GM23338 (cell line): ENCODE measurements around the gene NR4A1. TPM values are rescaled to one million over a fixed set of nuclear protein-coding genes. Genes with fewer than 3 reads are reported as not detected.

Source experiments
- ATAC-seq: fragments of 200-7000 bp; cut with Tn5 transposase; 3 replicates; pipeline ENCODE4 v1.9.1; 2020
- DNase-seq: peaks from one replicate; pipeline ENCODE4 v3.0.0-alpha.2; 2015; ENCODE audit warnings: low spot score
- H2AFZ ChIP-seq: fragments of 200-600 bp; sonication (generic); 2 replicates; pipeline ENCODE4 v1.8.0; 2016; ENCODE audit warnings: antibody characterized with exemption, mild to moderate bottlenecking, moderate library complexity
- H3F3A ChIP-seq: fragments of 200-600 bp; sonication (generic); replicated peaks from 2 replicates; pipeline ENCODE4 v1.8.0; 2017; ENCODE audit warnings: antibody characterized with exemption, mixed run types, low read depth
- H3K27ac ChIP-seq: fragments of 200-600 bp; sonication (generic); 2 replicates; pipeline ENCODE4 v1.6.1; 2016; ENCODE audit warnings: low read depth
- H3K27me3 ChIP-seq: fragments of 200-600 bp; sonication (generic); 2 replicates; pipeline ENCODE4 v1.8.0; 2016; ENCODE audit warnings: mild to moderate bottlenecking, mixed run types, moderate library complexity; ENCODE audit not compliant: insufficient read depth
- H3K36me3 ChIP-seq: fragments of 200-600 bp; sonication (generic); 2 replicates; pipeline ENCODE4 v1.8.0; 2016; ENCODE audit warnings: mild to moderate bottlenecking; ENCODE audit not compliant: insufficient read depth
- H3K4me1 ChIP-seq: fragments of 200-600 bp; sonication (generic); 2 replicates; pipeline ENCODE4 v1.8.0; 2016; ENCODE audit warnings: mild to moderate bottlenecking, moderate library complexity; ENCODE audit not compliant: insufficient read depth
- H3K4me2 ChIP-seq: fragments of 200-600 bp; sonication (generic); 2 replicates; pipeline ENCODE4 v1.7.1; 2017; ENCODE audit warnings: mixed run types
- H3K4me3 ChIP-seq: fragments of 200-600 bp; sonication (generic); 2 replicates; pipeline ENCODE4 v1.6.1; 2016; ENCODE audit warnings: mixed run types
- H3K79me2 ChIP-seq: fragments of 200-600 bp; sonication (generic); replicated peaks from 2 replicates; pipeline ENCODE4 v1.8.0; 2017; ENCODE audit warnings: mild to moderate bottlenecking; ENCODE audit not compliant: insufficient read depth
- H3K9me2 ChIP-seq: fragments of 200-600 bp; sonication (generic); 2 replicates; pipeline ENCODE4 v1.8.0; 2017; ENCODE audit not compliant: insufficient read depth
- H4K20me1 ChIP-seq: fragments of 200-600 bp; sonication (generic); replicated peaks from 2 replicates; pipeline ENCODE4 v1.8.0; 2017; ENCODE audit warnings: mild to moderate bottlenecking; ENCODE audit not compliant: insufficient read depth
- H3K27ac Mint-ChIP-seq: 2 replicates; pipeline ENCODE4 v1.8.0; 2020; ENCODE audit warnings: inconsistent platforms, mild to moderate bottlenecking, moderate library complexity, mixed read lengths
- H3K27me3 Mint-ChIP-seq: 3 replicates; pipeline ENCODE4 v1.8.0; 2022; ENCODE audit warnings: low read depth, mild to moderate bottlenecking, moderate library complexity, mixed read lengths, inconsistent platforms; ENCODE audit not compliant: insufficient read depth, poor library complexity
- H3K36me3 Mint-ChIP-seq: 3 replicates; pipeline ENCODE4 v1.8.0; 2021; ENCODE audit warnings: low read depth, mild to moderate bottlenecking, inconsistent platforms, moderate library complexity, mixed read lengths
- H3K4me1 Mint-ChIP-seq: 3 replicates; pipeline ENCODE4 v1.8.0; 2020; ENCODE audit warnings: mild to moderate bottlenecking, inconsistent platforms, mixed read lengths
- H3K4me3 Mint-ChIP-seq: 3 replicates; pipeline ENCODE4 v1.8.0; 2021; ENCODE audit warnings: moderate library complexity, mild to moderate bottlenecking, inconsistent platforms, mixed read lengths
- H3K9me3 Mint-ChIP-seq: 3 replicates; pipeline ENCODE4 v1.8.0; 2020; ENCODE audit warnings: moderate library complexity, mild to moderate bottlenecking, inconsistent platforms, mixed read lengths
- CREB1 ChIP-seq: fragments of 250-450 bp; sonication (Bioruptor Pico); IDR thresholded peaks from 2 replicates; pipeline ENCODE4 v1.5.0; 2020; ENCODE audit warnings: low read depth, mild to moderate bottlenecking, moderate library complexity
- CTCF ChIP-seq, 2 experiments: fragments of 200-600 bp in 1 of 2; sonication (generic) in 1 of 2; conservative IDR thresholded peaks; 2 replicates each; pipeline versions ENCODE4 v1.5.1 to v1.6.1; 2016 to 2017; ENCODE audit warnings: antibody characterized with exemption in 2 of 2, low read depth in 2 of 2, mild to moderate bottlenecking in 2 of 2, moderate library complexity in 1 of 2
- ETS1 ChIP-seq: IDR thresholded peaks from 2 replicates; pipeline ENCODE4 v1.6.1; 2016; ENCODE audit warnings: antibody characterized with exemption
- EZH2 ChIP-seq: fragments of 200-600 bp; sonication (generic); IDR thresholded peaks from one replicate; pipeline ENCODE4 v1.8.0; 2017; ENCODE audit warnings: antibody characterized with exemption, mild to moderate bottlenecking, low read depth; ENCODE audit not compliant: unreplicated experiment
- NANOG ChIP-seq: IDR thresholded peaks from 2 replicates; pipeline ENCODE4 v1.6.1; 2016; ENCODE audit warnings: antibody characterized with exemption, borderline replicate concordance
- POLR2AphosphoS5 ChIP-seq: IDR thresholded peaks from 2 replicates; pipeline ENCODE4 v1.6.1; 2016; ENCODE audit warnings: antibody characterized with exemption, low read depth
- ZNF331 ChIP-seq: fragments of 250-450 bp; sonication (Bioruptor Pico); IDR thresholded peaks from 2 replicates; pipeline ENCODE4 v1.5.0; 2020; ENCODE audit warnings: low read depth, mild to moderate bottlenecking, moderate library complexity
- ZNF462 ChIP-seq: fragments of 250-450 bp; sonication (Bioruptor Pico); IDR thresholded peaks from 2 replicates; pipeline ENCODE4 v1.5.0; 2020; ENCODE audit warnings: mild to moderate bottlenecking, moderate library complexity
- polyA plus RNA-seq: library from polyadenylated mRNA; unstranded; fragments of >200 nt; fragmentation: Nextera tagmentation; extraction: Ambion mirVana; gene quantifications from 2 replicates; pipeline ENCODE4 v1.2.1, GENCODE V29; 2016
- total RNA-seq: library from RNA; depleted of rRNA; stranded (reverse); fragments of >200 nt; shearing (Covaris generic); gene quantifications from 2 replicates; pipeline ENCODE4 v1.2.3, GENCODE V29; 2014
- TF ChIP-seq, protein P1 (sequence below): IDR thresholded peaks from one replicate; pipeline ENCODE4 v1.6.1; 2018; ENCODE audit warnings: antibody characterized with exemption; ENCODE audit not compliant: unreplicated experiment

Gene NR4A1
- total and polyA plus RNA-seq, 2 experiments from 2014 or later: 7.5 to 19.1 TPM

DNA sequence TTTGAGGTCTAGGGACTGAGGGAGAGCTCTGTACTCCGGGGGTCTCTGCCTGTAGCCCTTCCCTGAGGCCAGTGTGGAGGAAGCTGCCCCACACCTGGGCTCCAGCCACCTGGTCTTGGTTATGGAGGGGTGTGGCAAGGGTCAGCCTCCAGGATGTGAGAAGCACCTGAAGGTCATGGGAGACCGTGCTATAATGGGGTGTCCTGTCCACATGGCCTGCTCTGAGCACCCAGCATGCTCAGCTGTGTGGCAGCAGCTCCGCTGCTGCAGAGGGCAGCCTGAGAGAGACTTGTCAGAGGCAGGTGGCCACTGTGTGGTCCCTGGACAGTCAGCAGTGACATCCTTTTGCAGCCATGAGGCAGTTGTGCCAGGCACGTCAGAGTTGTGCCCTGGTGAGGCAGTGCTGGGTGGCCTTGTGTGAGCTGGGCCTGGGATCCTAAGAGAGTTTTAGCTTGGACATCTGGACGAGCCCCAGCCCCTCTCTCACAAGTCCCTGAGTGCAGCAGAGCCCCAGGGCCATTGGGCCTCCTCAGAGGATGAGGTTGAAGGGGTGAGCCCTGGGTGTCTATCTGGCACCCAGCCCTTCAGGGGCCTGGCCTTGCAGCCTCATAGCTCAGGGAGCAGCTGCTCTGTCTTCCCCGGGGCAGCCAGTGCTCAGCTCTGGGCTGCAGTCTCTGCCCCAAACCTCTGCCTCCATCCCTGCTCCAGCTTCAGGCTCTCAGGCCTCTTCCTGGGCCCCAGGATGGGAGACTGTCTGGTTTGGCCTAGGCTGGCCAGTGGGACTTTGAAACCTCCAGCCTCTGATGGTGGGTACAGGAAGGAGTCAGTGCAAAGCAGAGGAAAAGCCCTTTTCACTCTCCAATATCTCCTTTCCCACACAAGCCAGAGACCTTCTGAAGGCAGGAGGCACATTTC is 11.2 kb downstream of the NR4A1 start:
- Mint-ChIP-seq H3K4me3 (no peak overlapping the region), H3K9me3 (no peaks in the 10 kb centered on the region), H3K27ac (no peak overlapping the region), H3K27me3 (peaks cover 10% of the 10 kb centered on the region), H3K4me1 (peaks cover 2% of the 10 kb centered on the region; the same call in 1 of the 3 replicates), H3K36me3 (peaks cover 4% of the 10 kb centered on the region)
- H3K9me2 ChIP-seq: no peaks in the 10 kb centered on the region
- no peaks in the 10 kb centered on the region for H3K36me3 ChIP-seq
- DNase-seq (no peak), ATAC-seq (no peak)
- H4K20me1 ChIP-seq: no peaks in the 10 kb centered on the region
- TF ChIP-seq ZNF462 (CRISPR knock-in tag) (no peak), ETS1 (no peak), CREB1 (CRISPR knock-in tag) (no peak), CTCF (conservative IDR thresholded peaks at IDR 0.05; ENCODE audit: low read depth in 2 of 2) (no peak), NANOG (no peak), POLR2AphosphoS5 (no peak), ZNF331 (CRISPR knock-in tag) (no peak), EZH2 (no peak)
- TF ChIP-seq, protein P1, sequence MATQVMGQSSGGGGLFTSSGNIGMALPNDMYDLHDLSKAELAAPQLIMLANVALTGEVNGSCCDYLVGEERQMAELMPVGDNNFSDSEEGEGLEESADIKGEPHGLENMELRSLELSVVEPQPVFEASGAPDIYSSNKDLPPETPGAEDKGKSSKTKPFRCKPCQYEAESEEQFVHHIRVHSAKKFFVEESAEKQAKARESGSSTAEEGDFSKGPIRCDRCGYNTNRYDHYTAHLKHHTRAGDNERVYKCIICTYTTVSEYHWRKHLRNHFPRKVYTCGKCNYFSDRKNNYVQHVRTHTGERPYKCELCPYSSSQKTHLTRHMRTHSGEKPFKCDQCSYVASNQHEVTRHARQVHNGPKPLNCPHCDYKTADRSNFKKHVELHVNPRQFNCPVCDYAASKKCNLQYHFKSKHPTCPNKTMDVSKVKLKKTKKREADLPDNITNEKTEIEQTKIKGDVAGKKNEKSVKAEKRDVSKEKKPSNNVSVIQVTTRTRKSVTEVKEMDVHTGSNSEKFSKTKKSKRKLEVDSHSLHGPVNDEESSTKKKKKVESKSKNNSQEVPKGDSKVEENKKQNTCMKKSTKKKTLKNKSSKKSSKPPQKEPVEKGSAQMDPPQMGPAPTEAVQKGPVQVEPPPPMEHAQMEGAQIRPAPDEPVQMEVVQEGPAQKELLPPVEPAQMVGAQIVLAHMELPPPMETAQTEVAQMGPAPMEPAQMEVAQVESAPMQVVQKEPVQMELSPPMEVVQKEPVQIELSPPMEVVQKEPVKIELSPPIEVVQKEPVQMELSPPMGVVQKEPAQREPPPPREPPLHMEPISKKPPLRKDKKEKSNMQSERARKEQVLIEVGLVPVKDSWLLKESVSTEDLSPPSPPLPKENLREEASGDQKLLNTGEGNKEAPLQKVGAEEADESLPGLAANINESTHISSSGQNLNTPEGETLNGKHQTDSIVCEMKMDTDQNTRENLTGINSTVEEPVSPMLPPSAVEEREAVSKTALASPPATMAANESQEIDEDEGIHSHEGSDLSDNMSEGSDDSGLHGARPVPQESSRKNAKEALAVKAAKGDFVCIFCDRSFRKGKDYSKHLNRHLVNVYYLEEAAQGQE: no peak
- no peaks in the 10 kb centered on the region; the same call in 1 of the 2 replicates for H3F3A ChIP-seq
- H3K27me3 ChIP-seq: no peaks in the 10 kb centered on the region
- no peaks in the 10 kb centered on the region for H3K4me1 ChIP-seq
- H2AFZ ChIP-seq: no peak overlapping the region
- H3K4me3 ChIP-seq: no peak overlapping the region
- H3K4me2 ChIP-seq: no peak overlapping the region
- H3K79me2 ChIP-seq: no peaks in the 10 kb centered on the region
- no peak overlapping the region for H3K27ac ChIP-seq
